Measurements from ENCODE around the gene SLC46A1.

SLC46A1 gene

GRCh38 chr17:28350271-28350670, 55.7 kb downstream of the SLC46A1 start:
- no peak for DNase-seq (ENCODE audit: low read depth)

- DNase-seq (ENCODE audit: low read depth), result no peak
Measured at GRCh38 chr17:28348979-28349378, 57.0 kb downstream of the SLC46A1 start.

- peak; percentile 89 for DNase-seq (ENCODE audit: low read depth)
Measured at GRCh38 chr17:28347261-28347891, 58.6 kb downstream of the SLC46A1 start.

- DNase-seq (ENCODE audit: low read depth), result no peak
Measured at GRCh38 chr17:28346746-28347246, 59.2 kb downstream of the SLC46A1 start.

GRCh38 chr17:28346199-28346580, 59.8 kb downstream of the SLC46A1 start:
- DNase-seq (ENCODE audit: low read depth), result no peak

- DNase-seq (ENCODE audit: low read depth), result no peak
Measured at GRCh38 chr17:28345419-28346198, 60.4 kb downstream of the SLC46A1 start.
